Stimulated activated CD4-positive, alpha-beta T cell treated with anti-CD3 and anti-CD28 coated beads, Interleukin-2, amount 100 ng/mL, for 4 hours (primary cell): Measurements from ENCODE around the gene HSFX4.
A peak's percentile ranks its signal among the peaks of the same experiment; 100 is the strongest.
"Not testable (repeated sequence)": the region's sequence is repeated elsewhere in the genome, so short reads cannot be mapped to it uniquely, and the experiment has no call there.

Source experiments
- DNase-seq: peaks from one replicate; pipeline ENCODE4 v3.0.0-alpha.2; 2020; ENCODE audit warnings: low read depth

Gene HSFX4

GRCh38 chrX:149937871-149938426, 8.6 kb downstream of the HSFX4 start:
- peak; percentile 3 for DNase-seq

GRCh38 chrX:149938427-149938880, 9.1 kb downstream of the HSFX4 start, which contains the start of gene EOLA2:
EOLA2 (minus strand) TSS chrX:149938491; CDS start chrX:149933874, 4,617 bp downstream.
- DNase-seq: peak; percentile 88

DNA sequence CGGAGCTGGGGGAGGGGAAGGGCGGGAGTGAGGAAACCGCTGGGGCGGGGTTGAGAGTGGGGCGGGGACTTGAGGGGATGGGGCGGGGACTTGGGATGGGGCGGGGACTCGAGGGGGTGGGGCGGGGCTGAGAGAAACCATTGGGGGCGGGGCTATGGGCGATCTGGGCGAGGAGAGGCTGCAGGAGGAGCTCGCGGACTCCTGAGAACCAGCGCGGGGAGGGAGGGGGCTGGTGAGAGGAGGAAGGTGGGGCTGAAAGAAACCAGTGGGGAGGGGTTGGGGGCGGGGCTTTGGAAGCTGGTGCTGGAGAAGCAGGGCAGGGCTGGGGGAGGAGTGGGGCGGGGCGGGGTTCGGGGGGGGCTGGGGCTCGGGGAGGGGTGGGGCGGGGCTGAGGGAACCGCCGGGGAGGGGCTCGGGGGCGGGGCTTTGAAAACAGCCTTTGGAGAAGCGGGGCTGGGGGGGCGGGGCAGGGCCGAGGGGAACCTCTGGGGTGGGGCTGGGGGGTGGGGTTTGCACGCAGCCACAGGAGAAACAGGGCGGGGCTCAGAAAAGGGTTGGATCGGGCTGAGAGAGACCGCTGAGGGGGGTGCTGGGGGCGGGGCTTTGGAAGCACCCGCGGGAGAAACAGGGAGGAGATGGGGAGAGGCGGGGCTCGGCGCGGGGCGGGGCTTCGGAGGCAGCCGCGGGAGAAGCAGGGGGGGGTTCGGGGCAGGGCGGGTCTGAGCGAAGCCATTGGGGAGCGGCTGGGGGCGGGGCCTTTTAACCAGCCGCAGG, 9.7 kb downstream of the HSFX4 start:
- DNase-seq: peak; percentile 85

DNA sequence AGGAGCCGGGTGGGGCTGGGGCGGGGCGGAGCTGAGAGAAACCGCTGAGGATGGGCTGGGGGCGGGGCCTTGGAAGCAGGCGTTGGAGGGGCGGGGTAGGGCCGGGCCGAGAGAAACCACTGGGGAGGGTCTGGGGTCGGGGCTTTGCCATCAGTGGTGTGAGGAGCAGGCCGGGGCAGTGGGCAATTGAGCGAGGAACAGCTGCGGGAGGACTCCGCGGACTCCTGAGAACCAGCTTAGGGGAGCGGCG, 10.2 kb downstream of the HSFX4 start:
- no peak for DNase-seq

DNA sequence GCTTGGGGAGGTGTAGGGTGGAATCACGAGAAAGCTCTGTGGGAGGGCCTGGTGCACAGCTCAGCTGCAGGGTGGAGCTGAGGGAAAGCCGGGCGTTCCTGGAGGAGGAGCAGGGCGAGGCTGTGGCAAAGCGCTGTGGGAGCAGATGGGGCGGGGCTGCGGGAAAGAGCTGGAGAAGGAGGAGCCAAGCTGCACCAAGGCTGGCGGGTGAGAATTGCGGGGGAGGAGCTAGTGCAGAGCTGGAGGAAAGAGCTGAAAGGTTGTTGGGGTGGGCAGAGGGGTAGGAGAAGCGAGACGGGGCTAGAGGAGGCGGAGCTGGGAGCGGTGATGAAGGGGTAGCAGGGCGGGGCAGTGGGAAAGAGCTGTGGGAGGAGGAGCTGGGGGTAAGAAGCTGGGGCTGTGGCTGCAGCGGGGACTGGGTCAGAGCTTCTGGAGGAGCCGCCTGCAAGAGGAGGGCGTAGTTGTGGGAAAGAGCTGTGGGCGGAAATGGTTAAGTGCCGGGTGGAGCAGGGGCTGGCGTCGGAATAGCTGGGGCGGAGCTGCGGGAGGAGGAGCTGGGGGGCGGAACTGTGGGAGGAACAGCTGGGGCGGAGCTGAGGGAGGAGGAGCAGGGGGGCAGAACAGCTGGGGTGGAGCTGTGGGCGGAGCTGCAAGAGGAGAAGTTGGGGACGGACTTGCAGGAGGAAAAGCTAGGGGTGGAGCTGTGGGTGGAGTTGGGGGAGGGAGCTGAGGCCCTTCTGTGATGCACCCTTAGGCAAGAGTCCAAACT, 10.7 kb downstream of the HSFX4 start:
- DNase-seq: peak; percentile 90

GRCh38 chrX:149940674-149941024, 11.3 kb downstream of the HSFX4 start:
- DNase-seq: not testable (repeated sequence)

DNA sequence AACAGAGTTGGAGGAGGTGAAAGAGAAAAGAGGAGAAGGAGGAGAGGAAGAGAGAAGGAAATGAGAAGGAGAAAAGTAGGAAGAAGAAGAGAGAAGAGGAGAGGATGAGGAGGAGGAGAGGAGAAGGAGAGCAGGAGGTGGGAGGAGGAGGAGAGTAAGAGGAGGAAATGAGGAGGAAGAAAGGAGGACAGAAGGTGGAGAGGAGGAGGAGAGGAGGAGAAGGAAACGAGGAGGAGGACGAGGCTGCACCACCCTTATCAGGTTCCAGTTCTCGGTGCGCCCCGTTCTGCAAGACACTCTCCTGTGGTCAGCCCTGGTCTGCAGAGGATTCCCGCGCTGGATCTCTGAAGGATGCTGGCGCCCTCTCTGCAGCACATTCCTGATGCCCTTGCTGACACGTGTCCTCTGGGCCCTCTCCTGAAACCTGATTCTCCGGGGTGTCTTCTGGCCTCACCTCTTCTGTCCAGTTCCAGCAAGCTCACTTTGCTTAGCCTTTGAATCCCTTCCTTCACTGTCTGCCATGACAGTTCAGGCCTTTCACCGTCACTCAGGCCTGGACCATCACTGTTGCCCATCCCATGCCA, 15.8 kb downstream of the HSFX4 start:
- DNase-seq: not testable (repeated sequence)

DNA sequence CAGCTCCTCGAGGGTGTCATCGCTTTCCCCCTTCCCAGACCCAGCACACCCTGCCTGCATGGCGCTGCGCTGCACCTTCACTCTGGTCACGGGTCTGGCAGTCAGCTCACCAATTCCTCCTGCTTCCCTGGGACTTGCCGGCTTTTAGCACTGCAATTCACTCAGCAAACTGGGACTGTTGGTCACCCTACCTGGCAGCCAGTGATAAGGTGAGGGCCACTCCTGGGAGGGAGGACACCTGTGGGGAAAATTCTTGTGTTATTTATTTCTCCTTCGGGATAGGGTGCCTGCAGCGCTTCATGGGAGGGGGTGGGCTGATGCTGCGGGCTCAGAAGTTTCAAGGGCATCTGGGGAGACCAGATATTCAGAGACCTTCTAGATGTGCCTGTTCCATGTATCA, 16.4 kb downstream of the HSFX4 start:
- DNase-seq: not testable (repeated sequence)

GRCh38 chrX:149946932-149947331, 17.6 kb downstream of the HSFX4 start:
- DNase-seq: not testable (repeated sequence)

- no peak for DNase-seq
Observed at GRCh38 chrX:149948016-149948415, 18.6 kb downstream of the HSFX4 start.

- no peak for DNase-seq
Observed at GRCh38 chrX:149949743-149950436, 20.5 kb downstream of the HSFX4 start.

DNA sequence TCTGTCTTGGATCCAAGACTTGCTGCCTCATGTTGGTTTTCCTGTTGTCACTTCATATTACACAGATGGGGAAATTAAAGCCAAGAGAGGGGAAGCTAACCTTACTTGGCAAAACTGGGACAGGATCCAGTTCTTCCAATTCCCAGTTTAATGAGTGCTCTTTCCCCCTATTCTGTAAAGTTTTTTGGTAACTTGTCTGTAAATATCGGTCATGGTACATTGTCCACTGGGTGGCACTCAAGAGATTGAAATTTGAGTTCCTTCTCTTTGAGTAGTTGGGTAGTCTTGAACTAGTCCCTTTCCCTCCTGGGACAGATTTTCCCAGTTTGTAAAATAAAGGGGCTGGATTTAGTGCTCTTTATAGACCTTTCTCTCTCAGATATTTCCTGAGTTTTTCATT, 21.3 kb downstream of the HSFX4 start:
- no peak for DNase-seq

GRCh38 chrX:149961572-149961971, 32.2 kb downstream of the HSFX4 start:
- no peak for DNase-seq

DNA sequence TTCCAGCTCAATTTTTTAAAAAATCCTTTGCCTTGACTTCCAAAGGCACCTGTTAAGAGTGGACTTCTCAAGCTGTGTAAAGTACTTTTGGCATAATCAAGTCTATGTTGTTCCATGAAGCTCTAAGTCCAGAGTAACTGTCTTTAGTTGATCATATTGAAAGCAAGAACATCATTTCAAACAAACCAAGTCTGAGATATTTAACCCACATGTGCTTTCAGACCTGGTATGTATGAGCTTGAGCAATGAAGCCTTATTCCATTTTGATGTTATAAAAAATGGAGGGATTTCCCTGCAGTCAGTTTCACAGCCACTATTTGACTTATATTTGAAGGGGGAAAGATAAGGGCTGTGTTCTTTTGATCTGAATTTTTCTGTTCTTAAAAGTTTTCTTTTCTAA, 32.6 kb downstream of the HSFX4 start:
- DNase-seq: no peak

GRCh38 chrX:149962859-149963757, 33.7 kb downstream of the HSFX4 start:
- peak; percentile 1 for DNase-seq

DNA sequence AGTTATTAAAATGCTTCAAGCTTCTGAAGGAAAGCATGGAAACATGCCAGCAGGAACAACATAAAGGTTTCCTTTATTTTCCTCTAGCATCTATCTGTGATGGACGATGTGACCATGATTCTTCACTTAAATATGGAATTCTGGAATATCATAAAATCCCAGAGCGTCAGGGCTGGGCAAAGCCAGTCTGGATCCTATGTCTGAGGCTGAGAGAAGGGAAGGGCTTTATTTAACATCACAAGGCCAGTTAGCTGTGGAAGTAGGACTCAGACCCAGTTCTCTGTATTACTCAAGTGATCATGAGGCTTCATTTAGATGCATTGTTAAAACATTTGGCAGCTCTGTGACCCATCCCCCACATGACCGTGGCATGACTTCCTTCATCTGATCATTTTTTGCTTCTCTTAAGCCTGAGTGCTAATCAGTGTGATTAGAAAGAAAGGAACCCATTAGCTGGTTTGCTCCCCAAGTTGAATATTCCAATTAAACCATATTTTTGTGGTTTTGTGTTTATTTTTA, 49.8 kb downstream of the HSFX4 start:
- DNase-seq: no peak
